Ishikawa (cell line): ENCODE data around the gene SLC25A13.

Experiments used
- CEBPB ChIP-seq: IDR thresholded peaks from 2 replicates; pipeline ENCODE4 v1.6.1; 2012
- RAD21 ChIP-seq: IDR thresholded peaks from 2 replicates; pipeline ENCODE4 v1.6.1; 2012; ENCODE audit warnings: low read depth
- YY1 ChIP-seq: IDR thresholded peaks from 2 replicates; pipeline ENCODE4 v1.6.1; 2012; ENCODE audit warnings: low read depth
- TF ChIP-seq, protein P1 (sequence below): IDR thresholded peaks from 2 replicates; pipeline ENCODE4 v1.6.1; 2012; ENCODE audit warnings: low read depth, mild to moderate bottlenecking

GRCh38 chr7:96174812-96175211 lies 147.1 kb downstream of the SLC25A13 start:
- TF ChIP-seq YY1 (no peak), RAD21 (no peak), CEBPB (no peak)
- TF ChIP-seq, protein P1, sequence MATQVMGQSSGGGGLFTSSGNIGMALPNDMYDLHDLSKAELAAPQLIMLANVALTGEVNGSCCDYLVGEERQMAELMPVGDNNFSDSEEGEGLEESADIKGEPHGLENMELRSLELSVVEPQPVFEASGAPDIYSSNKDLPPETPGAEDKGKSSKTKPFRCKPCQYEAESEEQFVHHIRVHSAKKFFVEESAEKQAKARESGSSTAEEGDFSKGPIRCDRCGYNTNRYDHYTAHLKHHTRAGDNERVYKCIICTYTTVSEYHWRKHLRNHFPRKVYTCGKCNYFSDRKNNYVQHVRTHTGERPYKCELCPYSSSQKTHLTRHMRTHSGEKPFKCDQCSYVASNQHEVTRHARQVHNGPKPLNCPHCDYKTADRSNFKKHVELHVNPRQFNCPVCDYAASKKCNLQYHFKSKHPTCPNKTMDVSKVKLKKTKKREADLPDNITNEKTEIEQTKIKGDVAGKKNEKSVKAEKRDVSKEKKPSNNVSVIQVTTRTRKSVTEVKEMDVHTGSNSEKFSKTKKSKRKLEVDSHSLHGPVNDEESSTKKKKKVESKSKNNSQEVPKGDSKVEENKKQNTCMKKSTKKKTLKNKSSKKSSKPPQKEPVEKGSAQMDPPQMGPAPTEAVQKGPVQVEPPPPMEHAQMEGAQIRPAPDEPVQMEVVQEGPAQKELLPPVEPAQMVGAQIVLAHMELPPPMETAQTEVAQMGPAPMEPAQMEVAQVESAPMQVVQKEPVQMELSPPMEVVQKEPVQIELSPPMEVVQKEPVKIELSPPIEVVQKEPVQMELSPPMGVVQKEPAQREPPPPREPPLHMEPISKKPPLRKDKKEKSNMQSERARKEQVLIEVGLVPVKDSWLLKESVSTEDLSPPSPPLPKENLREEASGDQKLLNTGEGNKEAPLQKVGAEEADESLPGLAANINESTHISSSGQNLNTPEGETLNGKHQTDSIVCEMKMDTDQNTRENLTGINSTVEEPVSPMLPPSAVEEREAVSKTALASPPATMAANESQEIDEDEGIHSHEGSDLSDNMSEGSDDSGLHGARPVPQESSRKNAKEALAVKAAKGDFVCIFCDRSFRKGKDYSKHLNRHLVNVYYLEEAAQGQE, result no peak
